NCI-H774 (cell line): ENCODE results near the gene CFAP410.
A peak's percentile ranks its signal among the peaks of the same experiment; 100 is the strongest.

Experiments used
- DNase-seq: peaks from one replicate; lab custom pipeline; 2025; lab: John Stamatoyannopoulos, UW

CFAP410 gene

GRCh38 chr21:44338971-44339910 lies at the start of gene CFAP410:
Gene CFAP410 (minus strand): TSS chr21:44339390. CDS start chr21:44339194, 196 bp downstream.
- DNase-seq: peak; percentile 84

- no peak for DNase-seq
These were observed 45.8 kb upstream of the CFAP410 start for GRCh38 chr21:44384968-44385367.

GRCh38 chr21:44383216-44383615 lies 44.0 kb upstream of the CFAP410 start:
- no peak for DNase-seq

GRCh38 chr21:44382536-44382935 lies 43.3 kb upstream of the CFAP410 start:
- DNase-seq: no peak

GRCh38 chr21:44381874-44382273 lies 42.7 kb upstream of the CFAP410 start:
- no peak for DNase-seq

GRCh38 chr21:44380876-44381275 lies 41.7 kb upstream of the CFAP410 start:
- no peak for DNase-seq

- no peak for DNase-seq
These were observed 41.0 kb upstream of the CFAP410 start for GRCh38 chr21:44379991-44380865.

GRCh38 chr21:44379515-44379848 lies 40.3 kb upstream of the CFAP410 start:
- no peak for DNase-seq

GRCh38 chr21:44378646-44379514 lies 39.7 kb upstream of the CFAP410 start:
- no peak for DNase-seq

GRCh38 chr21:44377922-44378645 lies 38.9 kb upstream of the CFAP410 start:
- no peak for DNase-seq

GRCh38 chr21:44377201-44377921 lies 38.2 kb upstream of the CFAP410 start:
- no peak for DNase-seq

- DNase-seq: no peak
These were observed 37.4 kb upstream of the CFAP410 start for GRCh38 chr21:44376606-44377005.

GRCh38 chr21:44375761-44376241 lies 36.6 kb upstream of the CFAP410 start:
- no peak for DNase-seq

- no peak for DNase-seq
These were observed 36.1 kb upstream of the CFAP410 start for GRCh38 chr21:44375281-44375651.

- DNase-seq: no peak
These were observed 35.6 kb upstream of the CFAP410 start for GRCh38 chr21:44374601-44375280.

- DNase-seq: no peak
These were observed 33.4 kb upstream of the CFAP410 start for GRCh38 chr21:44372616-44373015.

- no peak for DNase-seq
These were observed 32.4 kb upstream of the CFAP410 start for GRCh38 chr21:44371596-44371995.

- DNase-seq: no peak
These were observed 31.7 kb upstream of the CFAP410 start for GRCh38 chr21:44370786-44371410.

- DNase-seq: no peak
These were observed 31.0 kb upstream of the CFAP410 start for GRCh38 chr21:44370027-44370735.
